Brain microvascular endothelial cell (primary cell): ENCODE data around the gene NRCAM.

Source experiments
- DNase-seq: peaks from one replicate; pipeline ENCODE4 v3.0.0-alpha.2; 2020
- H3K27ac ChIP-seq: fragments of 250-450 bp; sonication (Bioruptor Pico); 2 replicates; pipeline ENCODE4 v1.5.1; 2020; ENCODE audit warnings: mild to moderate bottlenecking, moderate library complexity
- H3K27me3 ChIP-seq: fragments of 250-450 bp; sonication (Bioruptor Pico); replicated peaks from 2 replicates; pipeline ENCODE4 v1.5.1; 2020; ENCODE audit warnings: mild to moderate bottlenecking
- H3K36me3 ChIP-seq: fragments of 250-450 bp; sonication (Bioruptor Pico); replicated peaks from 2 replicates; pipeline ENCODE4 v1.5.1; 2020; ENCODE audit warnings: mild to moderate bottlenecking
- H3K4me3 ChIP-seq: 2 replicates; pipeline ENCODE4 v1.5.1; 2011; ENCODE audit warnings: low read depth, mild to moderate bottlenecking, control low read depth, low read length, moderate library complexity
- in situ Hi-C: cut with HindIII; loops from 2 replicates; pipeline ENCODE4 v1.10.0; 2017; ENCODE audit warnings: low sequenced_read_pairs, low pct_ligation_motif_present
- TF ChIP-seq, protein P1 (sequence below): IDR thresholded peaks from 2 replicates; pipeline ENCODE4 v1.5.1; 2011; ENCODE audit warnings: low read depth, mild to moderate bottlenecking, moderate library complexity, low read length, control low read depth, inconsistent platforms; ENCODE audit errors: missing control alignments

The NRCAM gene

GRCh38 chr7:108324053-108325038 is 131.9 kb downstream of the NRCAM start:
- DNase-seq = no peak
- H3K27ac ChIP-seq = no peak overlapping the region
- no peak overlapping the region for H3K4me3 ChIP-seq
- H3K36me3 ChIP-seq = no peaks in the 10 kb centered on the region
- no peaks in the 10 kb centered on the region for H3K27me3 ChIP-seq
- TF ChIP-seq, protein P1, sequence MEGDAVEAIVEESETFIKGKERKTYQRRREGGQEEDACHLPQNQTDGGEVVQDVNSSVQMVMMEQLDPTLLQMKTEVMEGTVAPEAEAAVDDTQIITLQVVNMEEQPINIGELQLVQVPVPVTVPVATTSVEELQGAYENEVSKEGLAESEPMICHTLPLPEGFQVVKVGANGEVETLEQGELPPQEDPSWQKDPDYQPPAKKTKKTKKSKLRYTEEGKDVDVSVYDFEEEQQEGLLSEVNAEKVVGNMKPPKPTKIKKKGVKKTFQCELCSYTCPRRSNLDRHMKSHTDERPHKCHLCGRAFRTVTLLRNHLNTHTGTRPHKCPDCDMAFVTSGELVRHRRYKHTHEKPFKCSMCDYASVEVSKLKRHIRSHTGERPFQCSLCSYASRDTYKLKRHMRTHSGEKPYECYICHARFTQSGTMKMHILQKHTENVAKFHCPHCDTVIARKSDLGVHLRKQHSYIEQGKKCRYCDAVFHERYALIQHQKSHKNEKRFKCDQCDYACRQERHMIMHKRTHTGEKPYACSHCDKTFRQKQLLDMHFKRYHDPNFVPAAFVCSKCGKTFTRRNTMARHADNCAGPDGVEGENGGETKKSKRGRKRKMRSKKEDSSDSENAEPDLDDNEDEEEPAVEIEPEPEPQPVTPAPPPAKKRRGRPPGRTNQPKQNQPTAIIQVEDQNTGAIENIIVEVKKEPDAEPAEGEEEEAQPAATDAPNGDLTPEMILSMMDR = no peak
- in situ Hi-C loops = no loop called here

DNA sequence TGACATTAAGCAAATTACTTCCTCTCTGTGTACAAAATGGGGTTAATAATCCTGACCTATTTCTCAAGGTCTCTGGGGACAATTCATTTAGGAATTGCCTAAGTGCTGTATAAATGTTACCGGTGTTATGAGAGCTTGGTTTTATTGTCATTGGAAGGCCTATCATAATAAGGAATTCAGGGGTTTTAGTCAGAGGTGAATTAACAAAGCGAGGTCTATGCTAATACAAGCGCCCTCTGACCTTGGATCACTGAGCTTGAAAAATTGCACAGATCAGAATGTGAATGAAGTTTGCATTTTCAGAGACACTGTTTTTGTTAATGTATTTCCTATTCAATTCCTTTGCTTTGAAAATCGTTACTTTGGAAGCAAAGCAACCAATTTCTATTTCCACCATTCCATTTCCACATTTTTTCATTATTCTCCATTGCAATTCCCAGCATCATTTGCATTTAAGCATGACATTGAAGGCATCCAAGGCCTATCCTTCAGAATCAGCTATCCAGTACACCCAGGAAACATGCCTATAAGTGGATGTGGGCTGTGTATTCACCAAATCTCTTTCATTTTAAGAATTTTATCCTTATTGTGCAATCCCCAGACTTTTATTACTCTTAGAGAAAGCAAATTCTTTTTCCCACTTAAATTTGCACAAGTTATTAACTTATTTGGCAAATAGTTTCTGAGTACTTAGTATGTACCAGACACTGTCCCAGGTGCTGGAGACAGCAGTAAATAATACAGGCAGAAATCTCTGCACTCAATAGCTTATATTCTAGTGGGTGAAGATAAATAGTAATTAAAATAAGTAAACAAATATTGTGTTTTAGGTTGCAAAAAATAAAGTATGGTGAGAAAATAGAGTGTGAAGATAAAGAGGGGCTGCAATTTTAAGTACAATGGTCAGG is 133.1 kb downstream of the NRCAM start:
- TF ChIP-seq, protein P1 = no peak
- no peak overlapping the region for H3K4me3 ChIP-seq
- in situ Hi-C loops = no loop called here

GRCh38 chr7:108322046-108322445 is 134.2 kb downstream of the NRCAM start:
- in situ Hi-C loops = no loop called here
- Histone ChIP-seq H3K27ac (no peak overlapping the region), H3K4me3 (no peak overlapping the region), H3K36me3 (no peaks in the 10 kb centered on the region), H3K27me3 (no peaks in the 10 kb centered on the region)
- DNase-seq = no peak
- TF ChIP-seq, protein P1 = no peak

More for the DNA sequence above, 133.1 kb downstream of the NRCAM start:
- no peaks in the 10 kb centered on the region for H3K27me3 ChIP-seq
- no peaks in the 10 kb centered on the region for H3K36me3 ChIP-seq
- DNase-seq = no peak
- no peak overlapping the region for H3K27ac ChIP-seq

DNA sequence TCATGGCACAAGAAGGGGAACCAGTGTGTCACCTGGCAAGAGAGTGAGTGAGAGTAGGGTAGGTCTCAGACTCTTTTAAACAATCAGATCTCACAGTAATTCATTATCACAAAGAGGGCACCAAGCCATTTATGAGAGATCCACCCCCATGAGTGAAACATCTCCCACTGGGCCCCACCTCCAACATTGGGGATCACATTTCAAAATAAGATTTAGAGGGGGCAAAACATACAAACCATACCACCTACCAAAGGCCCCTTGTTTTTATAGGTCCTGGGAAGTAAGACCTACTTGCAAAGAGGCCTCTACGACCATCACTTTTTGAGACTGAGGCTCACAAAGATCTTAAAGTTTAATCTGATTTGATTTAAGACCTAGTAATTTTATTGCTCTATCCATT is 134.9 kb downstream of the NRCAM start:
- H3K27me3 ChIP-seq = no peaks in the 10 kb centered on the region
- H3K27ac ChIP-seq = no peak overlapping the region
- H3K4me3 ChIP-seq = no peak overlapping the region
- in situ Hi-C loops = no loop called here
- TF ChIP-seq, protein P1 = no peak
- no peaks in the 10 kb centered on the region for H3K36me3 ChIP-seq
- no peak for DNase-seq

DNA sequence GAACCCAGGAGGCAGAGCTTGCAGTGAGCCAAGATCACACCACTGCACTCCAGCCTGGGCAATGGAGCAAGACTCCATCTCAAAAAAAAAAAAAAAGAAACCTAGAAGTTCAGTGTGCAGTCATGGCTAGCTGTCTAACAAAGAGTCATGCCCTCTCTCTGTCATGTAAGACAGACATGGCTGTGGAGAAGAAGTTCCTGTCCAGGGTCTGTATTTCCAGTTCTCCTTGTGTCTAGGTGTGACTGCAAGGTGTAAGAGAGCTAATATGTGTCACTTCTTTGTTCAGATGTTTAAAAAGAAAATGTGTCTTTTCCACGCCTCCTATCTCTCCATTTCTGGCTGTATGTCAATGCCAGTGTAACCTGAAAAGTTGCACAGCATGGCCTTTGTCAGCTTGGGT is 139.5 kb downstream of the NRCAM start:
- H3K36me3 ChIP-seq = no peaks in the 10 kb centered on the region
- no peak overlapping the region for H3K27ac ChIP-seq
- TF ChIP-seq, protein P1 = no peak
- no peak for DNase-seq
- H3K4me3 ChIP-seq = no peak overlapping the region
- in situ Hi-C loops = no loop called here
- H3K27me3 ChIP-seq = no peaks in the 10 kb centered on the region
